NCI-H1105 (cell line): ENCODE results near the gene SNX1.
"Not testable (repeated sequence)": the region's sequence is repeated elsewhere in the genome, so short reads cannot be mapped to it uniquely, and the experiment has no call there.

Source experiments
- DNase-seq: peaks from one replicate; lab custom pipeline; 2025; lab: John Stamatoyannopoulos, UW

SNX1 gene

DNA sequence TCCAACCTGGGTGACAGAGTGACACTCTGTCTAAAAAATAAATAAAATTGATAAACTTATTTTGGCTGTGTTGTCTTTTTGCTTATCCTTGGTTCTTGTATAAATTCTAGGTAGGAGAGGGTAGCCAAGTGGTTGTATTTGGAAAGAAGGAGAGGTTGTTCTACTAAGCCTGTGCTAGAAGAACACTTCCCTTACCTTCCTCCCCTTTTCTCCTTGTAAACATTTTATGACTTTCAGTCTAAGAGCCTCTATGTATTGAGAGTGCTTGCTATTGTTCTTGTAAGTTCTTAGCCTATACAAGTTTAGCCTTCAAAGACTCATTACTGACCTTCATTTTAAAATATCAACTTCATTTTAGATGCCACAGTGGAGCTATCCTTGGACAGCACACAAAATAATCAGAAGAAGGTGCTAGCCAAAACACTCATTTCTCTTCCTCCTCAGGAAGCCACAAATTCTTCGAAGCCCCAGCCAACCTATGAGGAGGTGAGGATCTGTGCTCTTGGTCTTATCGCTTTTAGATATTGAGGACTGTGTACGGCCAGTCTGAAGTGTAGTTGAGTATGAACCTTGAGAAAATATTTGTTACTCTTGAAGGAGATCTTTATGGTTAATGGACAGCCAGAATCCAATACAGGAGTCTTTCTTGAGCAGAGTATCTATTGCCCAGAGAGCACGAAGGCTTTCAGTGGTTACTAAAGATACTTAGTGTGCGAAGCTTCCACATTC is 22.1 kb downstream of the SNX1 start:
- no peak for DNase-seq

GRCh38 chr15:64120322-64120721 is 24.5 kb downstream of the SNX1 start:
- DNase-seq = not testable (repeated sequence)

GRCh38 chr15:64121614-64122013 is 25.8 kb downstream of the SNX1 start:
- no peak for DNase-seq

- DNase-seq = no peak
Observed at GRCh38 chr15:64122444-64122843, 26.7 kb downstream of the SNX1 start.

DNA sequence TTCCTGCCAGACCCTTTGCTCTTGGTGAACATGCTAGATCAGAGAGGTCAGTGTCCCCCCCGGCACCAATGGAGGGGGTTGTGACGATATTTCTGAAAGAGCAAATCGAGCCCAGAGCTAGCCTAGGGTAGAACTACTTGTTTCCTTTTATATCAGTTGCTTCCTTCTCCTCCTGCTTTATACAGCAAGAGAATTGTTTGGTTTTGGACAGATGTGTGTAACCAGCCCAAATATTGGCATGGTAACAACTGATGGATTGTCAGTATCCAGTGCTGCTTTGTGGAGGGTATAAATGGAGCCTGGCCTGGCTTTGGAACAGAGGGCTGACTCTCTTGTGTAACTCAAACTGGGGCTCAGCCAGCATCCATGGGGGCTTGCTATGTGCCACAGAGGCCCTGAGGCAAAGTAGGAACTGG is 27.2 kb downstream of the SNX1 start:
- no peak for DNase-seq

- DNase-seq = no peak
Observed at GRCh38 chr15:64125978-64126377, 30.2 kb downstream of the SNX1 start.

GRCh38 chr15:64127521-64128270 is 31.9 kb downstream of the SNX1 start:
- DNase-seq = no peak

GRCh38 chr15:64130159-64130558 is 34.4 kb downstream of the SNX1 start:
- DNase-seq = no peak

DNA sequence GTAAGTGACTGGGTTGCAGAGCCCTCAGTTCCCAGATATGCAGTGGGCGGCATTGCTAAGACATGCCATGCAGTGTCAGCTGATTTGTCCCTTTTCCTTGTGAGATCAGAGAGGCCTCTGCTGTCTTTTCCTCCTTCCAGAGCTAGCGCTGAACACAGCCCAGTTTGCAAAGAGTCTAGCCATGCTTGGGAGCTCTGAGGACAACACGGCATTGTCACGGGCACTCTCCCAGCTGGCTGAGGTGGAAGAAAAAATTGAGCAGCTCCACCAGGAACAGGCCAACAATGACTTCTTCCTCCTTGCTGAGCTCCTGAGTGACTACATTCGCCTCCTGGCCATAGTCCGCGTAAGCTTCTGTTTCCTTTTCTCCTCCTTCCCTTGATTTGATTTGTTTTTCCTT is 35.8 kb downstream of the SNX1 start:
- no peak for DNase-seq

- no peak for DNase-seq
Observed at GRCh38 chr15:64132217-64132616, 36.4 kb downstream of the SNX1 start.

DNA sequence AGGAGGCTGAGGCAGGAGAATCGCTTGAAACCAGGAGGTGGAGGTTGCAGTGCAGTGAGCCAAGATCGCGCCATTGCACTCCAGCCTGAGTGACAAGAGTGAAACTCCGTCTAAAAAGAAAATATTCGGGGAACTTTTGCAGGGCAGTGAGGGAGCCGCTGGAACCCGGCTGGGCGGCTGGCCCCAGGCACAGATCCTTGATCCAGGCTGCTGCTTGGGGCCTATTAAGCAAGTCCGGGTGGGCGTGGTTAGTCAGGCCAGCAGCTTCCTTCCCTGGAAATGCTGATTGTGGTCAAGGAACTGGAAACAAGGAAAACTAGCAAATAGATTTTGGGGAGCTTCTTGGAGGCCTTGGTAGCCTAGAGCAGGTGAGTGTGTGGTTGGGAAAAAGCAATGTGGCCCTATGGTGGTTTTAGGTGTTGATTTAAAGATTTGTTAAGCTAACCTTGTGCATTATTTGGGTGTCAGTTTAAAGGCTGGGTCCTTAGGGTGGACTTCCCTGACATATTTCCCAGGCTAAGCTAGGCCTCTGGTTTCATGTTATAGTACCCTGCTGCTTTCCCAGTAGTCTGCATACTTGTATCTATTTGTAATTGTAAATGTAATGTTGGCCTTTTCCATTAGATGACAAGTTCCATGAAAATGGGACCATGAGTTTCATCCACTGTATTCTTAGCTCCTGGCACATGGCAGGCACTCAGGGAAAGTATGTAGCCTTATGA is 38.0 kb downstream of the SNX1 start:
- no peak for DNase-seq

GRCh38 chr15:64134345-64134829 is 38.6 kb downstream of the SNX1 start:
- no peak for DNase-seq

DNA sequence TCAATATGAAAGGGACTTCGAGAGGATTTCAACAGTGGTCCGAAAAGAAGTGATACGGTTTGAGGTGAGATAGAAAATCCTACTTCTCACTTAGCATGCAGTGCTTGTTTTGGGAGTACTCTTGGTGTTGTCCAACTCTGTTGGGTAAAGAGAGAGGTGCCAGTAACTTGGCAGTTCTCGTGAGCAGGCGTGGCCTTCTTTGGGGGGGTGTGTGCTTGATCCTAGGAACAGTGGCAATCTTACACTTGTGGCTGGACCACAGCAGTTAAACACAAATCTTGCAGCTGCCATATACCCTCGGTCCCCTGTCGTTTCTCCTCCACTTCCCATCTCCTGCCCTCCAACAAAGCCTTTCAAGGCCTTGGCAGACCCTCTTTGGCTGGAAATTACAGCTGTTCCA is 40.6 kb downstream of the SNX1 start:
- no peak for DNase-seq

GRCh38 chr15:64137226-64137833 is 41.5 kb downstream of the SNX1 start:
- DNase-seq = no peak

DNA sequence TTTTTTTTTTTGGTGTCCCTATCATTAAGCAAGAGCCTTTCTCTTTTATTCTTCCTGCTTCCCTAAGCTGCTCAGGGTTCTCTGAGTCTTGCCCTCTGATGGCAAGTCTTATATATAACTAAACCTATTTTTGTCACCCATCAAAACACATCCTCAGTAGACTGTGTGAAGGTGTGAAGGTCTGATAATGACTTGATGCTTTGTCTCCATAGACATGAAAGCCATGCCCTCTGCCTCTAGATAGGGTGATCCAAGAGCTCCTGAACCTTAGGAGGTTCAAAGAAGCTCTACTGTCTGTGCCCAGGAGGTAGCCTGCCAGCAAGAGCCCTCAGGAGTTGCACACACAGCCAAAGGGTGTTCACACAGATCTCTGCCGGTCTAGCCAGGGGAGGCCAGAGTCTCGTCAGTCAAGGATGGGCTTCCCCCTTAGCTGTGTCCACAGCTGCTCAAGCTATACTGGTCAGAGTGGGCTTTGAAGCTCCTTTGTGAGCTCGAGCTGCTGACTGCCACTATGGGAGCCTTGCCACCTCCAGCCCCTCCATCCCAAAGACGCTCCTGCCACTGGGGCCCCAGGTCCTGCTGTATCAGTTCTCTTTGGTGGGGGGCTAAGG is 42.7 kb downstream of the SNX1 start:
- DNase-seq = no peak

DNA sequence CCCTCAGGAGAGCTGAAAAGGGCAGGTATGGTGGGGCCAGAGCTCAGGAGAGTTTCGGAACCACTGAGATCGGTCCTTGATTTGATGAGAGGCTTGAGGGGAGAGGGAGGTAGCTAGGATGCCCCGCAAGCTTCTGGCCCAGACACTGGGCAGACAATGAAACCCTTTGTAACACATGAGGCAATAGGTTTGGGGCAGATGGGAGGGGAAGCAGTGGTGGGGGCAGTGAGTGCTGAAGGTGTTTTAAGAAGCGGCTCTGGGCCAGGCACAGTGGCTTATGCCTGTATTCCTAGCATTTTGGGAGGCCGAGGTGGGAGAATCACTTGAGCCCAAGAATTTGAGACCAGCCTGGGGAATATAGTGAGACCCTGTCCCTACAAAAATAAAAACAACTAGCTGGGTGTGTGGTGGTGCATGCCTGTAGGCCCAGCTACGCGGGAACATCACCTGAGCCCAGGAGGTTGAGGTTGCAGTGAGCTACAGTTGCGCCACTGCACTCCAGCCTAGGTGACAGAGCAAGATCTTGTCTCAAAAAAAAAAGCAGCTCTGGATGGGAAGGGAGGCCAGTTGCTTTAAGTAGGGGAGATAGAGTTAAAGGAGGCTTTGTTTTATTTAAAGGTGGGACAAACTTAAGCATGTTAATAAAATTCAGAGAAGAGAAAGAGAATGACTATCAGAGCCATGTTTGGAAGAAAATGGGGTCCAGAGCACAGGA is 46.2 kb downstream of the SNX1 start:
- no peak for DNase-seq

GRCh38 chr15:64143276-64143675 is 47.5 kb downstream of the SNX1 start:
- DNase-seq = no peak

DNA sequence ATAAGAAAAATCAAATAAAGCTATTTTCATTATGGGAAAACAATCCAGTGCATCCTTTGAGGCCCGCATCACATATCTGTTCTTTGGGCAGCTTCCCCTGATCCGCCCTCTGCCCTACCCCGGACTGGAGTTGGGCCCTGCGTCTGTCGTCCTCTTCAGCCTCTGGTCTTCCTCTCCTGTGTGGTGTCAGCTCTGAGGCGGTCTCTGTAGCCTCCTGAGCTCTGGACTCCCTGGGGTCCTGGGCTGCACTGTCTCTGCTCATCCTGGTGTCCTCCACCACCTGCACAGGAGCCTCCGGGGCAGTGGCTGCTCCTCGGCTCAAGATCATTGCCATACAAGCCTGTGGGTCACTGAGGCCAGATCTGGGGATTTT is 48.4 kb downstream of the SNX1 start:
- DNase-seq = no peak

DNA sequence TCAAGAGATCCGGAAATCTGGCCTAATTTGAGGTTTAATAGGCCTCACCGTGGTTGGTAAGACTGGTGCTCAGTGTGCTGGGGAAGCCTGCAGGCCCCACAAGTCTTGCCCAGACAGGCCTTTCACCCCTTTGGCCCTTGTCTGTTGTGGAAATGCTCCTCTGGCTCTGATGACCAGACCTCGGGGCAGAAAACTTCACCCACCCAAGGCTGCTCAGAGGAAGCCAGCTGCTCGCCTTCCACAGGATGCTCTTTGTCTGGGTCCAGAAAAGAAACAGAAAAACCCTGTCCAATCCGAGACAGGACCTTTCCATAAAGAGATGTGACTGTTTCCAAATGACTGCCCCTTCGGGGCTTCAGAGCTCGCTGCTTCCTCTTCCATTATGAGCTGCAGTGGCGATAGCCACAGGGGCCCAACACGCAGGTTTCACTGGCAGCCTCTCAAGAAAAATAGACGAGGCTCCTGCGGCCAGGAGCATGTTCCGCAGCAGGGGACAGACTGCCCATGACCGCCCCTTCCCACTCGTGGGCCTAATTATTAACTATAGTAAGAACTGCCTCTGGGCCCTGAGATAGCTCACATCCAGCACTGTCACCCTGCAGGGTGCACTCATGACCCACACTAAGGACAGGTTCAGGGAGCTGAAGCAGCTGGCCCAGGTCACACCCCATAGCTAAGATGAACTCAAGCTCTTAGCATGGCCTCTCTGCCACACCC is 48.9 kb downstream of the SNX1 start:
- DNase-seq = no peak

GRCh38 chr15:64146041-64146440 is 50.3 kb downstream of the SNX1 start:
- DNase-seq = no peak

DNA sequence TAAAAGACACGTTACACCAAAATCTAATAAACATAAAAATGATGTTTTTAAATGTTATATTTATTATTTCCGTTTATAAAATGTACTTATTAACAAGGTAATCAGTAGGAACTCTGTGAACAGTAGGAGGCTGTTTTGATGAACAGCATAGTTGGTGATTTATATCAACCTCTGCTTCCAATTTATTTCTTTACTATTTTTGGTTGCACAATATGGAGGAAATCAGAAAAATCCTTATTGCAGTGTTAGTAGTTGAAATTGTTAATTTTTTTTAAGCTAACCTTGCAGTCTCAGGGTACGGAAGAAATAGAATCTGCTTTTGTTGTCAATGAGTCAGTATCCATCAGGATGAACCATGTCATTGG is 50.7 kb downstream of the SNX1 start:
- DNase-seq = no peak
